ENCODE data around the gene EVX1.

Gene EVX1

GRCh38 chr7:27283558-27283957 is 41.0 kb downstream of the EVX1 start:
- no peak overlapping the region for H3K9ac ChIP-seq (ENCODE audit: low read length)
- H3K9me3 ChIP-seq (ENCODE audit: low read length) = no peaks in the 10 kb centered on the region
- no peak overlapping the region for H3K4me3 ChIP-seq (ENCODE audit: low read depth, low read length, poor library complexity, severe bottlenecking)
- no peaks in the 10 kb centered on the region for H3K4me1 ChIP-seq (ENCODE audit: insufficient read depth, low read length, severe bottlenecking)
- no peaks in the 10 kb centered on the region for H4K20me1 ChIP-seq (ENCODE audit: insufficient read depth, low read length)
- no peaks in the 10 kb centered on the region for H3K79me2 ChIP-seq (ENCODE audit: insufficient read depth, low read length)
- H3K36me3 ChIP-seq (ENCODE audit: insufficient read depth, low read length) = no peaks in the 10 kb centered on the region
- no peak overlapping the region for H2AFZ ChIP-seq (ENCODE audit: low read length)
- no peak overlapping the region for H3K4me2 ChIP-seq (ENCODE audit: low read length)
- H3K27ac ChIP-seq (ENCODE audit: low read depth, low read length, poor library complexity, severe bottlenecking) = no peak overlapping the region
- H3K9me2 ChIP-seq (ENCODE audit: low read depth, low read length) = no peaks in the 10 kb centered on the region
- H3K27me3 ChIP-seq (ENCODE audit: insufficient read depth, low read length) = no peaks in the 10 kb centered on the region
- no peaks in the 10 kb centered on the region for H3F3A ChIP-seq (ENCODE audit: insufficient read depth, low read length)
- no peak for TF ChIP-seq CTCF (IDR thresholded peaks at IDR 0.05; ENCODE audit: low read length)
- TF ChIP-seq EZH2 (IDR thresholded peaks at IDR 0.05; ENCODE audit: borderline replicate concordance, low read length) = no peak

DNA sequence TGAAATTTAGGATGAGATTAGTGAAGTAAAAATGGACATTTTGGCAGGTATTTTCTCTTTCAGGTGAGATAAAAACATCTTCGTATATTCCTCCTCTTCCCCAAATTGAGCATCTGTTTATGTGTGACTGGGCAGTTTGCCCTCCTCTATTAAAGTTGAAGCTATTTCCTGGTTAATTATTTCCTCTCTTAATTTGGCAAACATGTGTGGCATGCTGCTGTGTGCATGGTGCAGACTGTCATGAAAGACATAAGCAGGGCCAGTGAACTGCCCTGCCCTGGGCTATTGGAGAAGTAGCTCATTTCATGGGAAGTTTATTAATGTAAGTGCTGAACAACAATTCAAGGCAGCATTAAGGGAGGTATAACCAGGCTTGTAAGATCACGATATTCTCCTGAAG is 52.6 kb downstream of the EVX1 start:
- Histone ChIP-seq H3K4me3 (ENCODE audit: low read depth, low read length, poor library complexity, severe bottlenecking) (no peak overlapping the region), H3K27ac (ENCODE audit: low read depth, low read length, poor library complexity, severe bottlenecking) (no peak overlapping the region), H3K9me2 (ENCODE audit: low read depth, low read length) (no peaks in the 10 kb centered on the region), H2AFZ (ENCODE audit: low read length) (no peak overlapping the region), H3K9ac (ENCODE audit: low read length) (no peak overlapping the region), H3K36me3 (ENCODE audit: insufficient read depth, low read length) (no peaks in the 10 kb centered on the region), H3F3A (ENCODE audit: insufficient read depth, low read length) (no peaks in the 10 kb centered on the region), H3K4me1 (ENCODE audit: insufficient read depth, low read length, severe bottlenecking) (no peaks in the 10 kb centered on the region), H3K9me3 (ENCODE audit: low read length) (no peaks in the 10 kb centered on the region), H3K27me3 (ENCODE audit: insufficient read depth, low read length) (no peaks in the 10 kb centered on the region), H3K4me2 (ENCODE audit: low read length) (no peak overlapping the region), H4K20me1 (ENCODE audit: insufficient read depth, low read length) (no peaks in the 10 kb centered on the region), H3K79me2 (ENCODE audit: insufficient read depth, low read length) (no peaks in the 10 kb centered on the region)
- TF ChIP-seq CTCF (IDR thresholded peaks at IDR 0.05; ENCODE audit: low read length) = no peak
- no peak for TF ChIP-seq EZH2 (IDR thresholded peaks at IDR 0.05; ENCODE audit: borderline replicate concordance, low read length)

DNA sequence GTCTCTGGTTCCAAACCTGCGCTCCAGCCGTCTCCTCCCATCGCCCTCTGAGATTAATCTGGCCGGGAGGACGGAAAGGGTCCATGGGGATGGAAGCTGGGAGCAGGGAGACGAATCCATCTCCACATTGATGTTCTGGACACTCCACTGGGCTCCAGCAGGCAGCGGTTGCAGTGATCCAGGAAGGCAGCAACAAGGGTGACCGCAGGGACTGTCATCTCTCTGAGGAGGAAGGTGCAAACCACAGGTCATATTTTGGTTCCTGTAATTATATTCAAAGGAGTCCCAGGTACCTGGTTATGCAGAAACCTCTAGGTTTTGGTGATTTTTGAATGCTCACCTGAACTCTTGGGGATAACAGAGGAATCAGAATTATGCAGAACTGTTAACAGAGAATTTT is 54.8 kb downstream of the EVX1 start:
- no peaks in the 10 kb centered on the region for H3K27me3 ChIP-seq (ENCODE audit: insufficient read depth, low read length)
- H3K9me2 ChIP-seq (ENCODE audit: low read depth, low read length) = no peaks in the 10 kb centered on the region
- no peaks in the 10 kb centered on the region for H3K4me1 ChIP-seq (ENCODE audit: insufficient read depth, low read length, severe bottlenecking)
- H3K9ac ChIP-seq (ENCODE audit: low read length) = no peak overlapping the region
- no peaks in the 10 kb centered on the region for H3K9me3 ChIP-seq (ENCODE audit: low read length)
- H3K4me3 ChIP-seq (ENCODE audit: low read depth, low read length, poor library complexity, severe bottlenecking) = no peak overlapping the region
- H3K27ac ChIP-seq (ENCODE audit: low read depth, low read length, poor library complexity, severe bottlenecking) = no peak overlapping the region
- no peak overlapping the region for H3K4me2 ChIP-seq (ENCODE audit: low read length)
- no peaks in the 10 kb centered on the region for H3F3A ChIP-seq (ENCODE audit: insufficient read depth, low read length)
- H2AFZ ChIP-seq (ENCODE audit: low read length) = no peak overlapping the region
- TF ChIP-seq EZH2 (IDR thresholded peaks at IDR 0.05; ENCODE audit: borderline replicate concordance, low read length) (no peak), CTCF (IDR thresholded peaks at IDR 0.05; ENCODE audit: low read length) (no peak)
- no peaks in the 10 kb centered on the region for H3K36me3 ChIP-seq (ENCODE audit: insufficient read depth, low read length)
- H4K20me1 ChIP-seq (ENCODE audit: insufficient read depth, low read length) = no peaks in the 10 kb centered on the region
- no peaks in the 10 kb centered on the region for H3K79me2 ChIP-seq (ENCODE audit: insufficient read depth, low read length)
